GM19438 (cell line): ENCODE measurements around the gene IGSF3.
A peak's percentile ranks its signal among the peaks of the same experiment; 100 is the strongest.

Experiments used
- ATAC-seq: cut with Tn5 transposase; IDR thresholded peaks from one replicate; pipeline ENCODE4 v1.9.1; 2021; ENCODE audit warnings: low read depth; ENCODE audit not compliant: unreplicated experiment

IGSF3 gene

GRCh38 chr1:116667575-116668105 lies at the start of gene IGSF3:
Gene IGSF3 (minus strand): TSS chr1:116667733. CDS start chr1:116666326, 1,407 bp downstream.
- peak; percentile 62 for ATAC-seq

- no peak for ATAC-seq
Observed at GRCh38 chr1:116717318-116717717, 49.8 kb upstream of the IGSF3 start.

GRCh38 chr1:116716391-116716790 lies 48.9 kb upstream of the IGSF3 start:
- no peak for ATAC-seq

- no peak for ATAC-seq
Observed at GRCh38 chr1:116713474-116713873, 45.9 kb upstream of the IGSF3 start.

- no peak for ATAC-seq
Observed at GRCh38 chr1:116712510-116712909, 45.0 kb upstream of the IGSF3 start.

GRCh38 chr1:116711263-116711840 lies 43.8 kb upstream of the IGSF3 start:
- ATAC-seq: no peak

GRCh38 chr1:116710420-116711262 lies 43.1 kb upstream of the IGSF3 start:
- ATAC-seq: no peak

GRCh38 chr1:116709666-116710167 lies 42.2 kb upstream of the IGSF3 start:
- ATAC-seq: no peak

- ATAC-seq: no peak
Observed at GRCh38 chr1:116708255-116708900, 40.8 kb upstream of the IGSF3 start.

- ATAC-seq: no peak
Observed at GRCh38 chr1:116706841-116707240, 39.3 kb upstream of the IGSF3 start.

- no peak for ATAC-seq
Observed at GRCh38 chr1:116706123-116706522, 38.6 kb upstream of the IGSF3 start.

GRCh38 chr1:116704278-116704677 lies 36.7 kb upstream of the IGSF3 start:
- no peak for ATAC-seq

- ATAC-seq: no peak
Observed at GRCh38 chr1:116699605-116700004, 32.1 kb upstream of the IGSF3 start.

GRCh38 chr1:116698244-116698595 lies 30.7 kb upstream of the IGSF3 start:
- no peak for ATAC-seq

- ATAC-seq: no peak
Observed at GRCh38 chr1:116697548-116698243, 30.2 kb upstream of the IGSF3 start.

GRCh38 chr1:116694524-116694923 lies 27.0 kb upstream of the IGSF3 start:
- ATAC-seq: no peak

- ATAC-seq: no peak
Observed at GRCh38 chr1:116693759-116694480, 26.4 kb upstream of the IGSF3 start.

GRCh38 chr1:116692879-116693278 lies 25.3 kb upstream of the IGSF3 start:
- ATAC-seq: no peak

GRCh38 chr1:116690849-116691406 lies 23.4 kb upstream of the IGSF3 start:
- ATAC-seq: no peak

GRCh38 chr1:116690396-116690848 lies 22.9 kb upstream of the IGSF3 start:
- ATAC-seq: no peak
